H1 (cell line): ENCODE measurements around the gene TTC23. TPM values are rescaled to one million over a fixed set of nuclear protein-coding genes. Genes with fewer than 3 reads are reported as not detected.

Source experiments
- CTCF ChIA-PET: fragments of 300-600 bp; sonication (Branson Sonifier 250); formaldehyde crosslinking; loops from one replicate; lab custom pipeline; 2021; ENCODE audit not compliant: partially characterized antibody; lab: Charles Lee
- POLR2A ChIA-PET: fragments of 300-600 bp; sonication (Branson Sonifier 250); formaldehyde crosslinking; loops from one replicate; lab custom pipeline; 2021; ENCODE audit warnings: inconsistent platforms; ENCODE audit not compliant: partially characterized antibody; lab: Charles Lee
- DNase-seq, 2 experiments: peaks; one replicate each; pipeline versions ENCODE4 v3.0.0 to v3.0.0-alpha.2; 2010 to 2022; ENCODE audit warnings: low spot score in 2 of 2, low read depth in 1 of 2, mixed read lengths in 1 of 2
- FAIRE-seq: peaks from 2 replicates; lab custom pipeline; 2011; peaks lifted over from hg19 to GRCh38; lab: Jason Lieb, UNC
- H2AFZ ChIP-seq: 2 replicates; pipeline ENCODE4 v1.8.1; 2012; ENCODE audit warnings: low read length, inconsistent platforms
- H2AK5ac ChIP-seq: 2 replicates; pipeline ENCODE4 v1.6.1; 2013; ENCODE audit warnings: low read depth, low read length
- H2BK120ac ChIP-seq: replicated peaks from 2 replicates; pipeline ENCODE3; 2013; ENCODE audit warnings: low read depth, low read length, inconsistent platforms
- H2BK12ac ChIP-seq: 2 replicates; pipeline ENCODE4 v1.6.1; 2013; ENCODE audit warnings: low read depth, low read length
- H2BK15ac ChIP-seq: 2 replicates; pipeline ENCODE4 v1.6.1; 2013; ENCODE audit warnings: low read length
- H2BK20ac ChIP-seq: 2 replicates; pipeline ENCODE4 v1.6.1; 2013; ENCODE audit warnings: low read length
- H2BK5ac ChIP-seq: 2 replicates; pipeline ENCODE4 v1.6.1; 2013; ENCODE audit warnings: low read depth, low read length
- H3K14ac ChIP-seq: 2 replicates; pipeline ENCODE4 v1.6.1; 2013; ENCODE audit warnings: inconsistent platforms; ENCODE audit not compliant: insufficient read length
- H3K18ac ChIP-seq: 2 replicates; pipeline ENCODE4 v1.6.1; 2013; ENCODE audit warnings: low read length; ENCODE audit errors: extremely low read depth
- H3K23ac ChIP-seq: 2 replicates; pipeline ENCODE4 v1.6.1; 2013; ENCODE audit warnings: inconsistent platforms; ENCODE audit not compliant: insufficient read length
- H3K23me2 ChIP-seq: 2 replicates; pipeline ENCODE4 v1.6.1; 2013; ENCODE audit warnings: low read depth, low read length
- H3K27ac ChIP-seq: 2 replicates; pipeline ENCODE4 v1.6.1; 2011; ENCODE audit warnings: low read depth, low read length, inconsistent platforms
- H3K27me3 ChIP-seq, 4 experiments: replicated peaks in 1 of 4; 1 replicate in 1 of 4; 2 replicates in 3 of 4; pipeline versions ENCODE4 v1.6.1 to v1.8.1; 2011 to 2013; ENCODE audit warnings: low read length in 3 of 4, mild to moderate bottlenecking in 3 of 4, inconsistent platforms in 2 of 4, mixed read lengths in 2 of 4, moderate library complexity in 1 of 4; ENCODE audit not compliant: control insufficient read depth in 3 of 4, insufficient read depth in 3 of 4; ENCODE audit errors: extremely low read depth in 1 of 4
- H3K36me3 ChIP-seq, 4 experiments: 2 replicates each; pipeline versions ENCODE4 v1.6.1 to v1.8.1; 2011 to 2013; ENCODE audit warnings: mild to moderate bottlenecking in 4 of 4, low read length in 3 of 4, moderate library complexity in 2 of 4, control low read depth in 1 of 4, inconsistent platforms in 1 of 4; ENCODE audit not compliant: insufficient read depth in 4 of 4, control insufficient read depth in 2 of 4
- H3K4ac ChIP-seq: replicated peaks from 2 replicates; pipeline ENCODE3; 2013; ENCODE audit warnings: low read length, low read depth, mixed read lengths, inconsistent platforms; ENCODE audit not compliant: insufficient read length
- H3K4me1 ChIP-seq, 4 experiments: replicated peaks in 1 of 4; 1 replicate in 1 of 4; 2 replicates in 3 of 4; pipeline versions ENCODE4 v1.6.1 to v1.8.1; 2011 to 2013; ENCODE audit warnings: low read length in 3 of 4, inconsistent platforms in 2 of 4, mixed read lengths in 1 of 4; ENCODE audit not compliant: insufficient read depth in 4 of 4, control insufficient read depth in 3 of 4
- H3K4me2 ChIP-seq, 2 experiments: 2 replicates each; pipeline versions ENCODE4 v1.6.1 to v1.8.1; 2011 to 2013; ENCODE audit warnings: low read depth in 2 of 2, low read length in 2 of 2, control low read depth in 1 of 2, inconsistent platforms in 1 of 2, mild to moderate bottlenecking in 1 of 2; ENCODE audit not compliant: insufficient read depth in 1 of 2
- H3K4me3 ChIP-seq, 4 experiments: fragments of 200-600, 300-600 bp in 1 of 4; sonication (generic), shearing (Covaris generic), sonication (Bioruptor Twin) in 1 of 4; 2 replicates each; pipeline versions ENCODE4 v1.5.1 to v1.8.1; 2011 to 2016; ENCODE audit warnings: low read length in 4 of 4, low read depth in 3 of 4, control low read depth in 2 of 4, inconsistent platforms in 2 of 4, mild to moderate bottlenecking in 2 of 4, mixed read lengths in 1 of 4, moderate library complexity in 1 of 4; ENCODE audit not compliant: insufficient read depth in 2 of 4; ENCODE audit errors: extremely low read depth in 1 of 4
- H3K56ac ChIP-seq: replicated peaks from 2 replicates; pipeline ENCODE3; 2013; ENCODE audit warnings: low read depth, mild to moderate bottlenecking, mixed read lengths, low read length, inconsistent platforms; ENCODE audit not compliant: insufficient read length
- H3K79me1 ChIP-seq: 2 replicates; pipeline ENCODE4 v1.6.1; 2013; ENCODE audit warnings: low read depth, low read length, control low read depth
- H3K79me2 ChIP-seq, 2 experiments: 2 replicates each; pipeline versions ENCODE4 v1.6.1 to v1.8.1; 2012 to 2013; ENCODE audit warnings: low read length in 2 of 2, mild to moderate bottlenecking in 2 of 2, inconsistent platforms in 1 of 2; ENCODE audit not compliant: insufficient read depth in 2 of 2, control insufficient read depth in 1 of 2
- H3K9ac ChIP-seq, 4 experiments: replicated peaks in 1 of 4; 1 replicate in 1 of 4; 2 replicates in 3 of 4; pipeline versions ENCODE4 v1.6.1 to v1.8.1; 2011 to 2013; ENCODE audit warnings: low read depth in 3 of 4, low read length in 3 of 4, control low read depth in 2 of 4, mild to moderate bottlenecking in 2 of 4, moderate library complexity in 2 of 4, inconsistent platforms in 1 of 4; ENCODE audit errors: extremely low read depth in 1 of 4
- H3K9me3 ChIP-seq, 2 experiments: 2 replicates each; pipeline versions ENCODE4 v1.6.1 to v1.8.1; 2012 to 2013; ENCODE audit warnings: mild to moderate bottlenecking in 2 of 2, moderate library complexity in 2 of 2, control low read depth in 1 of 2, inconsistent platforms in 1 of 2, low read depth in 1 of 2, low read length in 1 of 2, mixed read lengths in 1 of 2; ENCODE audit not compliant: insufficient read depth in 2 of 2
- H4K20me1 ChIP-seq, 2 experiments: replicated peaks in 1 of 2; 2 replicates each; pipeline versions ENCODE3 to v1.8.1; 2011 to 2013; ENCODE audit warnings: inconsistent platforms in 2 of 2, low read length in 2 of 2, mild to moderate bottlenecking in 1 of 2; ENCODE audit not compliant: insufficient read depth in 2 of 2, control insufficient read depth in 1 of 2
- H4K5ac ChIP-seq: 2 replicates; pipeline ENCODE4 v1.6.1; 2013; ENCODE audit warnings: low read length, low read depth, mixed read lengths, inconsistent platforms; ENCODE audit not compliant: insufficient read length
- H4K8ac ChIP-seq: 2 replicates; pipeline ENCODE4 v1.8.0; 2013; ENCODE audit warnings: mild to moderate bottlenecking, moderate library complexity, low read length, inconsistent platforms; ENCODE audit not compliant: insufficient read depth; ENCODE audit errors: extremely low read depth
- H4K91ac ChIP-seq: replicated peaks from 2 replicates; pipeline ENCODE3; 2013; ENCODE audit warnings: low read length, mixed read lengths, inconsistent platforms; ENCODE audit not compliant: insufficient read length
- EZH2 ChIP-seq: fragments of 200-600 bp; sonication (generic); IDR thresholded peaks from 2 replicates; pipeline ENCODE4 v1.7.1; 2012; ENCODE audit warnings: low read depth, mild to moderate bottlenecking, moderate library complexity, low read length, inconsistent platforms; ENCODE audit not compliant: severe bottlenecking
- RBBP5 ChIP-seq: IDR thresholded peaks from 2 replicates; pipeline ENCODE4 v1.7.1; 2012; ENCODE audit warnings: low read depth, mild to moderate bottlenecking, inconsistent platforms, low read length, moderate library complexity, borderline replicate concordance
- RNF2 ChIP-seq: fragments of 200-900, 300-1000 bp; sonication (generic); IDR thresholded peaks from 2 replicates; pipeline ENCODE4 v1.7.1; 2016; ENCODE audit warnings: borderline replicate concordance, low read depth, mild to moderate bottlenecking, antibody characterized with exemption, low read length; ENCODE audit not compliant: poor library complexity, severe bottlenecking; ENCODE audit errors: missing control alignments
- SP1 ChIP-seq: IDR thresholded peaks from 2 replicates; pipeline ENCODE4 v1.6.1; 2011; ENCODE audit warnings: low read depth, low read length
- TCF12 ChIP-seq: IDR thresholded peaks from 2 replicates; pipeline ENCODE4 v1.6.1; 2011; ENCODE audit warnings: low read depth, mild to moderate bottlenecking, low read length
- YY1 ChIP-seq: IDR thresholded peaks from 2 replicates; pipeline ENCODE4 v1.6.1; 2011; ENCODE audit warnings: low read depth, mild to moderate bottlenecking, low read length
- WGBS, 2 experiments: shearing (Covaris generic) in 1 of 2; methylation state at CpG; one replicate each; pipeline versions ENCODE4 v1.1.6 to v1.1.7; 2013 to 2015; ENCODE audit warnings: low lambda C conversion rate in 2 of 2, mixed read lengths in 2 of 2, inconsistent platforms in 1 of 2, low coverage in 1 of 2, missing lambda C conversion rate in 1 of 2; ENCODE audit not compliant: insufficient replicate concordance in 2 of 2, insufficient coverage in 1 of 2, insufficient read length in 1 of 2; ENCODE audit errors: extremely low coverage in 1 of 2, missing lambda C conversion rate in 1 of 2; 5-methylcytosine and 5-hydroxymethylcytosine counted together
- polyA plus RNA-seq, 7 experiments: library from polyadenylated mRNA; depleted of rRNA in 3 of 7; stranded (reverse) in 5 of 7; unstranded in 2 of 7; fragments of >200 nt in 5 of 7; fragments of 200-250 nt in 2 of 7; gene quantifications; 1 replicate in 5 of 7; 2 replicates in 1 of 7; 4 replicates in 1 of 7; pipeline versions ENCODE4 v1.2.1 to v1.2.3, GENCODE V29; 2011 to 2013; ENCODE audit warnings: missing spikeins in 2 of 7, mixed read lengths in 2 of 7
- total RNA-seq: library from RNA; stranded (reverse); fragmentation: NEBNext Ultra II Directional; extraction: Animal tissue kit (Norgen Biotek cat#: 25700); gene quantifications from 2 replicates; pipeline ENCODE4 v1.2.1, GENCODE V29; 2021
- TF ChIP-seq, protein P1 (sequence below): IDR thresholded peaks from 2 replicates; pipeline ENCODE4 v1.6.1; 2012; ENCODE audit warnings: inconsistent platforms

TTC23 gene
- total and polyA plus RNA-seq, 2 of the 8 experiments (the other 6 are each of a cell fraction or from before 2014, with no cell fraction given): 4.8 to 23.0 TPM

DNA sequence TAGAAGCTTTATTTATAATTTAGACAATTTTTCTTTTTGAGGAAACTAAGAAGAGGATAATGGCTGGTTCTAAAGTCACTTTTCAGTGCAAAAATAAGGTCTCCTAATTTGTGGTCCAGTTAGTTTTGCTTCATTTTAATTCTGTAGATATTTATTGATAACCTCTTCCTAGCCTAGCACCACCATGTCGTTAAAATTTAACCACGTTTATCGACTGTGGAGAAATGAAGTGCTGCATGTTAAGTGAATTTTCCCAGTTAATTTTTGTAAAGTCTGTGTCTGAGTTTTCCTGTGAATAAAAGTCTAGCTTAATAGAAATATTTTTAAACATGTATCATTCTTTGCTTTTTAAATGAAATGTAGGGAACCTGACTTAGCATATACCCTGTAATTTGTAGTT is 18.6 kb upstream of the TTC23 start:
- Histone ChIP-seq H3K9me3 (no peaks in the 10 kb centered on the region), H3K23me2 (no peaks in the 10 kb centered on the region), H3K79me1 (0 out of 2 replicates have a peak, but pooled peaks cover 2% of the 10 kb centered on the region), H4K8ac (no peak overlapping the region), H3K9ac (no peak overlapping the region), H3K27ac (no peak overlapping the region), H4K20me1 (no peaks in the 10 kb centered on the region), H2AFZ (no peak overlapping the region)
- DNase-seq: no peak
- WGBS, 2 experiments: 87% methylated on average over 3 of the region's 3 CpGs; no CpG with 5 or more reads in 1 of the 2 experiments
- TF ChIP-seq YY1 (no peak), EZH2 (no peak), RNF2 (no peak), TCF12 (no peak), SP1 (no peak), RBBP5 (no peak)
- TF ChIP-seq, protein P1, sequence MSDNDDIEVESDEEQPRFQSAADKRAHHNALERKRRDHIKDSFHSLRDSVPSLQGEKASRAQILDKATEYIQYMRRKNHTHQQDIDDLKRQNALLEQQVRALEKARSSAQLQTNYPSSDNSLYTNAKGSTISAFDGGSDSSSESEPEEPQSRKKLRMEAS: no peak
- TF ChIP-seq, all 59 proteins: peak for 0
- Histone ChIP-seq H2BK12ac (no peak overlapping the region), H2BK15ac (no peak overlapping the region), H2BK20ac (no peak overlapping the region), H4K5ac (no peak overlapping the region), H3K79me2 (no peaks in the 10 kb centered on the region), H3K36me3 (no peaks in the 10 kb centered on the region), H3K56ac (no peak overlapping the region), H3K4ac (no peak overlapping the region), H2AK5ac (no peak overlapping the region), H3K4me3 (no peak overlapping the region), H3K4me1 (no peaks in the 10 kb centered on the region), H3K18ac (no peak overlapping the region), H3K14ac (no peak overlapping the region), H4K91ac (no peak overlapping the region), H2BK5ac (no peak overlapping the region), H3K23ac (no peak overlapping the region), H2BK120ac (no peak overlapping the region), H3K4me2 (no peak overlapping the region), H3K27me3 (no peaks in the 10 kb centered on the region)
- ChIA-PET CTCF (interaction anchor here (0.9 to 1.5 kb wide), 7 partner anchors 9 to 495 kb away, joined by 3 to 4 read pairs (median 3); partner anchors contain the start of gene LYSMD4), POLR2A (interaction anchor here (0.8 kb wide), 1 partner anchor 8 kb away, joined by 3 read pairs; no protein-coding TSS in a partner anchor)
- no peak for FAIRE-seq
